ENCODE results near the gene TLCD3B. TPM values are rescaled to one million over a fixed set of nuclear protein-coding genes. Genes with fewer than 3 reads are reported as not detected.
A peak's percentile ranks its signal among the peaks of the same experiment; 100 is the strongest.

The TLCD3B gene
- total RNA-seq, 2 experiments from 2014 or later, result 7.1 to 7.2 TPM

- Mint-ChIP-seq H3K27ac (peak within 1 kb of the TSS; percentile 96), H3K36me3 (ENCODE audit: low read depth) (peaks cover 42% of the 10 kb centered on the region), H3K9me3 (no peaks in the 10 kb centered on the region), H3K4me1 (peaks cover 37% of the 10 kb centered on the region), H3K4me3 (peak within 1 kb of the TSS; percentile 98), H3K27me3 (no peaks in the 10 kb centered on the region)
- POLR2A ChIA-PET, result no interaction called here
- CTCF ChIA-PET, result interaction anchor here (0.5 to 1.1 kb wide), 6 partner anchors 10 to 287 kb away, joined by 3 to 4 read pairs (median 3); partner anchors contain the start of gene TAOK2
- peak; percentile 91 for DNase-seq
Observed at GRCh38 chr16:29995324-29995910, 35.7 kb downstream of the TLCD3B start, which contains the start of gene HIRIP3. Gene HIRIP3, minus strand, starts transcription at chr16:29995617. Its CDS starts 12 bp downstream, at chr16:29995605.

DNA sequence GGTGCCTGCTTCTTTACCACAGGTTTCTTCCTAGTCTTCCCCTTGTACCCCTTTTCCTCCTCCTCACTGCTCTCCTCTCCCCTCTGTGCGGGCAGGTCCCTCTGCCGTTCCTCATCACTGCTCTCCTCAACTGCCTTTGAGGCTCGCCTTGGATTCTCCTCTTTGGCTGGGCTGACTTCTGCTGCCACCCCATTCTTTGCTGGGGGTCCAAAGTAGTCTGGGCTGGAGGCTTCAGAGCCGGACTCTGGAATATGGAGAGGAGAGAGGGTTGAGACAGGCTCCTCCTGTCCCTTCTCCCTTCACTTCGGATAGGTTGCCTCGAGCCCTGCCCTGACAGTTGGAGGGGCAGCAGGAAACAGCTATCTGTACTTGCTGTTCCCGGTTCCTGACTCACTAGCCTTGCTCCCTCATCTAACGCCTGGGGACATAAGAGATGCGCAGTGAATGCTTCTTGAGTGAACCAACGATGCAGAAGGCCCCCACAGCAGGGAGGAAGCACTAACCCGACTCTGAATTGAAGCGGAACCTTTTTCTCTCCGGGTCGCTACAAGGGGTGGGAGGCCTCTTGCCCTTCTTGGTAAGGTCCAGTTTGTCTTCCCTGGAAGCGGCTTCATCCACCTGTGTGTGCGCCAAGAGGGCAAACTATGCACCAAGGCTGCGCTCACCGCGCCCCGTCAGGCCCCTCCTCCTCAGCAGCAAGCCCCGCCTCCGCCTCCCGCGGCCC lies 36.3 kb downstream of the TLCD3B start:
- Mint-ChIP-seq H3K9me3 (no peaks in the 10 kb centered on the region), H3K4me3 (peak overlapping the region; percentile 98), H3K27me3 (no peaks in the 10 kb centered on the region), H3K4me1 (peaks cover 37% of the 10 kb centered on the region), H3K27ac (peak overlapping the region; percentile 96), H3K36me3 (ENCODE audit: low read depth) (peaks cover 43% of the 10 kb centered on the region)
- ChIA-PET POLR2A (no interaction called here), CTCF (interaction anchor here (0.6 to 1.1 kb wide), 5 partner anchors 11 to 286 kb away, joined by 3 to 4 read pairs (median 3); partner anchors contain the start of gene TAOK2)
- peak; percentile 81 for DNase-seq

- no peak for DNase-seq
- H3K4me1 Mint-ChIP-seq, result peaks cover 35% of the 10 kb centered on the region
- ChIA-PET CTCF (interaction anchor here (1.0 kb wide), 1 partner anchor 11 kb away, joined by 4 read pairs; no protein-coding TSS in a partner anchor), POLR2A (no interaction called here)
- no peaks in the 10 kb centered on the region for H3K9me3 Mint-ChIP-seq
- H3K27ac Mint-ChIP-seq, result peak overlapping the region; percentile 96
- peaks cover 43% of the 10 kb centered on the region for H3K36me3 Mint-ChIP-seq (ENCODE audit: low read depth)
- peak overlapping the region; percentile 98 for H3K4me3 Mint-ChIP-seq
- H3K27me3 Mint-ChIP-seq, result no peaks in the 10 kb centered on the region
Observed at GRCh38 chr16:29993903-29994599, 37.0 kb downstream of the TLCD3B start.

- POLR2A ChIA-PET, result no interaction called here
- Mint-ChIP-seq H3K4me3 (peak overlapping the region; percentile 98), H3K36me3 (ENCODE audit: low read depth) (peaks cover 43% of the 10 kb centered on the region)
Observed at GRCh38 chr16:29993191-29993902, 37.7 kb downstream of the TLCD3B start.

GRCh38 chr16:29992344-29992967 lies 38.6 kb downstream of the TLCD3B start:
- Mint-ChIP-seq H3K4me1 (peaks cover 25% of the 10 kb centered on the region), H3K4me3 (no peak overlapping the region), H3K36me3 (ENCODE audit: low read depth) (peaks cover 39% of the 10 kb centered on the region), H3K27ac (peak overlapping the region; percentile 75), H3K27me3 (no peaks in the 10 kb centered on the region), H3K9me3 (no peaks in the 10 kb centered on the region)
- ChIA-PET POLR2A (no interaction called here), CTCF (interaction anchor here (0.9 to 1.3 kb wide), 3 partner anchors 18 to 66 kb away, joined by 3 to 4 read pairs (median 3); partner anchors contain the start of genes KCTD13 and TAOK2)
- DNase-seq, result no peak

More at GRCh38 chr16:29993191-29993902, 37.7 kb downstream of the TLCD3B start:
- Mint-ChIP-seq H3K27me3 (no peaks in the 10 kb centered on the region), H3K27ac (peak overlapping the region; percentile 96), H3K4me1 (peaks cover 31% of the 10 kb centered on the region), H3K9me3 (no peaks in the 10 kb centered on the region)
- CTCF ChIA-PET, result interaction anchor here (0.9 to 1.3 kb wide), 4 partner anchors 10 to 67 kb away, joined by 3 to 4 read pairs (median 4); partner anchors contain the start of genes KCTD13 and TAOK2
- no peak for DNase-seq

- ChIA-PET POLR2A (no interaction called here), CTCF (interaction anchor here (1.1 kb wide), 3 partner anchors 9 to 64 kb away, joined by 3 to 4 read pairs (median 4); no protein-coding TSS in a partner anchor)
- Mint-ChIP-seq H3K9me3 (no peaks in the 10 kb centered on the region), H3K4me1 (peaks cover 19% of the 10 kb centered on the region), H3K27me3 (no peaks in the 10 kb centered on the region), H3K27ac (no peak overlapping the region), H3K4me3 (no peak overlapping the region), H3K36me3 (ENCODE audit: low read depth) (peaks cover 39% of the 10 kb centered on the region)
- no peak for DNase-seq
Observed at GRCh38 chr16:29991571-29991904, 39.5 kb downstream of the TLCD3B start.

- Mint-ChIP-seq H3K9me3 (no peaks in the 10 kb centered on the region), H3K4me1 (peaks cover 17% of the 10 kb centered on the region), H3K4me3 (no peak overlapping the region), H3K27me3 (no peaks in the 10 kb centered on the region), H3K36me3 (ENCODE audit: low read depth) (peaks cover 40% of the 10 kb centered on the region), H3K27ac (no peak overlapping the region)
- no peak for DNase-seq
- POLR2A ChIA-PET, result no interaction called here
- CTCF ChIA-PET, result interaction anchor here (1.1 kb wide), 3 partner anchors 10 to 64 kb away, joined by 3 to 4 read pairs (median 4); no protein-coding TSS in a partner anchor
Observed at GRCh38 chr16:29990883-29991570, 40.0 kb downstream of the TLCD3B start.

GRCh38 chr16:29990034-29990433 lies 41.0 kb downstream of the TLCD3B start:
- peaks cover 41% of the 10 kb centered on the region for H3K36me3 Mint-ChIP-seq (ENCODE audit: low read depth)
- CTCF ChIA-PET, result no interaction called here

DNA sequence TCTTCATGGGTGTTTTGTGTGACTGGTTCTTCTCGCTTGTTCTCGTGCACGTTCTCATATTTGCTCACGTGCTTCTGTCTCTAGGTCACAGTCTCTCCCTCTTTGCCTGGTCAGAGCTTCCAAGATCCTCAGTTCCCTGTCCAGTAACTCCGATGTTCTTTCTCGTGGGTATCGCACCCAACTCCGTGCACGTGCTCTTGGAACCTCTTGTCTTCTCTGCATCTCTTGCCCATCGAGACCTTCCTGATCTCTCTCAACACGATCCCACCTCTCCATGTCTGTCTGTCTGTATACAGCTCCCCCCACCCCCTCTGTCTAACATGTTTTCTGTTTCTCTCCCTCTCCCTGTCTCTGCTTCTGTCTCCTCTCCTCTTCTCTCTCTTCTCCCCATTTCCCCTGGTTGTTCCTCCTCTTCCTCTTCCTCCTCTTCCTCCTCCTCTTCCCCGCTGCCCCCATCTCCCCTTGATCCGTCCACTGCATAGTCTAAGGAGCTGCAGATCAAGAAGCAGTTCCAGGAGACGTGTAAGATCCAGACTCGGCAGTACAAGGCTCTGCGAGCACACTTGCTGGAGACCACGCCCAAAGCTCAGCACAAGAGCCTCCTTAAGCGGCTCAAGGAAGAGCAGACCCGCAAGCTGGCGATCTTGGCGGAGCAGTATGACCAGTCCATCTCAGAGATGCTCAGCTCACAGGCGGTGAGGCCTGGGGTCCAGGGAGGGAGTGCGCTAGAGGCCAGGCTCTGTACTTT lies 41.8 kb downstream of the TLCD3B start:
- peaks cover 43% of the 10 kb centered on the region for H3K36me3 Mint-ChIP-seq (ENCODE audit: low read depth)

More at GRCh38 chr16:29990034-29990433, 41.0 kb downstream of the TLCD3B start:
- no peak overlapping the region for H3K4me3 Mint-ChIP-seq
- H3K27ac Mint-ChIP-seq, result no peak overlapping the region
- DNase-seq, result no peak
- H3K9me3 Mint-ChIP-seq, result no peaks in the 10 kb centered on the region
- no peaks in the 10 kb centered on the region for H3K27me3 Mint-ChIP-seq
- peaks cover 16% of the 10 kb centered on the region for H3K4me1 Mint-ChIP-seq
- POLR2A ChIA-PET, result no interaction called here

GRCh38 chr16:29988346-29989075 lies 42.6 kb downstream of the TLCD3B start:
- DNase-seq, result no peak
- no peak overlapping the region for H3K27ac Mint-ChIP-seq
- ChIA-PET CTCF (interaction anchor here (0.8 to 1.3 kb wide), 4 partner anchors 9 to 65 kb away, joined by 3 to 5 read pairs (median 4); no protein-coding TSS in a partner anchor), POLR2A (no interaction called here)
- H3K36me3 Mint-ChIP-seq (ENCODE audit: low read depth), result peaks cover 44% of the 10 kb centered on the region
- peaks cover 2% of the 10 kb centered on the region for H3K4me1 Mint-ChIP-seq
- no peaks in the 10 kb centered on the region for H3K9me3 Mint-ChIP-seq
- H3K27me3 Mint-ChIP-seq, result no peaks in the 10 kb centered on the region
- no peak overlapping the region for H3K4me3 Mint-ChIP-seq

More for the DNA sequence above, 41.8 kb downstream of the TLCD3B start:
- Mint-ChIP-seq H3K4me3 (no peak overlapping the region), H3K27me3 (no peaks in the 10 kb centered on the region), H3K27ac (no peak overlapping the region), H3K4me1 (peaks cover 9% of the 10 kb centered on the region), H3K9me3 (no peaks in the 10 kb centered on the region)
- POLR2A ChIA-PET, result no interaction called here
- no peak for DNase-seq
- CTCF ChIA-PET, result interaction anchor here (0.8 to 1.3 kb wide), 4 partner anchors 10 to 66 kb away, joined by 3 to 5 read pairs (median 4); no protein-coding TSS in a partner anchor
